ENCODE measurements around the gene CLDN9. TPM values are rescaled to one million over a fixed set of nuclear protein-coding genes. Genes with fewer than 3 reads are reported as not detected.

CLDN9 gene
- total RNA-seq, 1 experiment from 2014 or later, result not detected

- DNase-seq (ENCODE audit: low read depth), result no peak
Measured at GRCh38 chr16:3017794-3018506, 5.2 kb downstream of the CLDN9 start, which contains the start of gene CLDN6. CLDN6 (minus strand) TSS chr16:3018183; CDS start chr16:3016021, 2,162 bp downstream.

- no peak for DNase-seq (ENCODE audit: low read depth)
Measured at GRCh38 chr16:3019594-3020246, 7.0 kb downstream of the CLDN9 start.

- DNase-seq (ENCODE audit: low read depth), result peak; percentile 79
Measured at GRCh38 chr16:3020247-3020603, 7.5 kb downstream of the CLDN9 start, which contains the start of gene TNFRSF12A. TNFRSF12A (plus strand) TSS chr16:3020368; CDS start chr16:3020398, 30 bp downstream.

GRCh38 chr16:3020604-3021448 lies 8.1 kb downstream of the CLDN9 start:
- peak; percentile 91 for DNase-seq (ENCODE audit: low read depth)

- DNase-seq (ENCODE audit: low read depth), result peak; percentile 99
Measured at GRCh38 chr16:3021449-3022207, 8.9 kb downstream of the CLDN9 start.

DNA sequence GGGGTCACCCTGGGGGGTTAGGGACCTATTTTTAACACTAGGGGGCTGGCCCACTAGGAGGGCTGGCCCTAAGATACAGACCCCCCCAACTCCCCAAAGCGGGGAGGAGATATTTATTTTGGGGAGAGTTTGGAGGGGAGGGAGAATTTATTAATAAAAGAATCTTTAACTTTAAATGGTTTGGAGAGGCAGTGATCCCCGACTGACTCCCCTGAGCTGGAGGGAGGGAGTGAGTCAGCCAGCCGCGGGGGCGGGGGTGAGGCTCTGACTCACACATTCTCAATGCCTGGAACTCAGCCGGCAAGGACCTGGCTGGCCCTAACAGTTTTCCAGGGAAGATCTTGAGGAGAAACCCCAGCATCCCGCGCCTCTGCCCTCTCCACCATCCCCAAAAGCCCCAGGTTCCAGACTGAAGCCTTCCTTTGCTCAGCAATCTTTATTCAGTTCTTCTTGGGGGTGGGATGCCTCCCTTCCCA lies 9.5 kb downstream of the CLDN9 start:
- peak; percentile 96 for DNase-seq (ENCODE audit: low read depth)

DNA sequence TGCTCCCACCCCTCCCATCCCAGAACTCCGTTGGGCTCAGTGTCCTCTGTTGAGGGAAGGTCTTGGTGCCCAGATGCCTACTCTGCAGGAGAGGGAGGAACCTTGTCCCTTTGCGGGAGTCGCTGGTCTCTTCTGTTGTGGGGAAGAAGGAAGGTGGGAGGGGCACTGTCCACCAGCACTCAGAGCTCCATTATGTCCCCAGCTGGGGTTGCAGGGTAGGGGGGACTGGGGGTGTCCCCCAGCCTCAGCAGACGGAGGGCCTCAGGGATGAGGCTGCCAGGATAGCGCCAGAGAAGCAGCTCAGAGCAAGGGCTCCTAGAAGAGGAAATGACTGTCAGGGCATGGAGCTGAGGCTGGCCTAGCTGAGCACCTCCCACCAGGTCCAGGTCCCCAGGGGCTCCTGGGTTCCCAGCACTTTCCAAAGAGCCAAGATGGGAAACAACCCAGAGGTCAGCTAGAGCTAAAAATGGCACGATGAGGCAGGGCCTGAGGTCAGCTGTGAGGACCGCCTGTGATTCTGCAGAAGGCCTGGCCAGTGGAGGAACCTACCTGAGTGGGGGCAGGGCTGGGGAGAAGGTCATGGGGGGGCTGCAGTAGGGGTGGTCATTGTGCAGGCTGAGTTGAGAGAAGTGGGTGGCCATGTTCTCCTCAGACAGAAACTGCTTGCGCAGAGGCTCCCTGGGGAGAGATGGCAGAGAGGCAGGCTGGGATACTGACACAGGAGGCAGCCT lies 10.1 kb downstream of the CLDN9 start:
- no peak for DNase-seq (ENCODE audit: low read depth)

DNA sequence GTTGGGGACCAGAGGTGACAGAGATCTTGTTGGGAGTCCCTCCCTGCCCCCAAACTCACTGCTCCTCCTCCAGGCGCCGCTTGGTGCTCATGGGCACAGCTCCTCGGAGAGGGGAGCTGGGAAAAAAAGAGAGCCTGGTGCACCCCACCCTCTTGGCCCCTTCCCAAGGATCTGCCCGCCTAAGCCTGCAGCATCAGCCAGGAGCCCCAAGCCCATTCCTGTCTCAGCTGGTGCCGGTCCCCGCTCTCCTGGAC lies 10.6 kb downstream of the CLDN9 start:
- peak; percentile 96 for DNase-seq (ENCODE audit: low read depth)

DNA sequence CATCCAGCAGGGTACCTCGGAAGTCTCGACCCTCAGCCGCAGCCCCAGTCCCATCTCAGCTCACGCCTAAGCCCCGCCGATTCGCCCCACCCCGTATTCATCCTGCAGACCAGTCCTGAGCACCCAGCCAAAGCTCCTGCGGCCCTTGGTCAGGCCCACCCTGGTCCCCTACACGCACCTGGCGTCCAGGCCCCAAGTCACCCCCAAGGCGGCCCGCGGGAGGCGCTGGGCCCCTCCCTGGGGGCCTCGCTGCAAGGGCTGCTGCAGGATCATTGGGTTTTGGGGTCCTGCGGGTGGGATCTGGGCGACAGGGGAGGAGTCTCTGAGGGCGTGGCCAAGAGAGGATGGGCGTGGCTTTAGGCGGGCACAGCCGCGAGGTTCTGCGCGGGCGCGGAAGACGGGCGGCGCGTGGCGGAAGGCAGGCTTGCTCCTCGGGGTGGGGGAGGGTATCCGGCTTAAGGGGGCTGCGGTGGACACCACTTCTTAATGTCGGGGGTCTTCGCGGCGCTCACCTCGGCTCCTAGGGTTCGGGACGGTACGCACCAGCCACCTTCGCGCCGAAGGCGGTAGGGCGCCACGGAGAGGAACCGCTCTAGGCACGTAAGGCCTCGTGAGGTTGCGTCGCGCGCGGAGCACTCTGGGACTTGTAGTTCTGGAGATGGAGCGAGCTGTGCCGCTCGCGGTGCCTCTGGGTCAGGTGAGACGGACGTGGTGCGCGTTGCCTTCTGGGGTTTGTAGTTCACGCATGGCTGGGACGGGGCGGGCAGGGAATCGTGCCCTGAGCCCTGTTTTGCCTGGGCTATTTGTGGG lies 11.2 kb downstream of the CLDN9 start, which contains the start of the genes HCFC1R1 and THOC6:
HCFC1R1 (minus strand) TSS at position 274 of the 810 bp plus-strand sequence; CDS start at position 273, 1 bp downstream.
THOC6 (plus strand) TSS at position 367 of the 810 bp plus-strand sequence; CDS start at position 659, 292 bp downstream.
- peak; percentile 98 for DNase-seq (ENCODE audit: low read depth)

DNA sequence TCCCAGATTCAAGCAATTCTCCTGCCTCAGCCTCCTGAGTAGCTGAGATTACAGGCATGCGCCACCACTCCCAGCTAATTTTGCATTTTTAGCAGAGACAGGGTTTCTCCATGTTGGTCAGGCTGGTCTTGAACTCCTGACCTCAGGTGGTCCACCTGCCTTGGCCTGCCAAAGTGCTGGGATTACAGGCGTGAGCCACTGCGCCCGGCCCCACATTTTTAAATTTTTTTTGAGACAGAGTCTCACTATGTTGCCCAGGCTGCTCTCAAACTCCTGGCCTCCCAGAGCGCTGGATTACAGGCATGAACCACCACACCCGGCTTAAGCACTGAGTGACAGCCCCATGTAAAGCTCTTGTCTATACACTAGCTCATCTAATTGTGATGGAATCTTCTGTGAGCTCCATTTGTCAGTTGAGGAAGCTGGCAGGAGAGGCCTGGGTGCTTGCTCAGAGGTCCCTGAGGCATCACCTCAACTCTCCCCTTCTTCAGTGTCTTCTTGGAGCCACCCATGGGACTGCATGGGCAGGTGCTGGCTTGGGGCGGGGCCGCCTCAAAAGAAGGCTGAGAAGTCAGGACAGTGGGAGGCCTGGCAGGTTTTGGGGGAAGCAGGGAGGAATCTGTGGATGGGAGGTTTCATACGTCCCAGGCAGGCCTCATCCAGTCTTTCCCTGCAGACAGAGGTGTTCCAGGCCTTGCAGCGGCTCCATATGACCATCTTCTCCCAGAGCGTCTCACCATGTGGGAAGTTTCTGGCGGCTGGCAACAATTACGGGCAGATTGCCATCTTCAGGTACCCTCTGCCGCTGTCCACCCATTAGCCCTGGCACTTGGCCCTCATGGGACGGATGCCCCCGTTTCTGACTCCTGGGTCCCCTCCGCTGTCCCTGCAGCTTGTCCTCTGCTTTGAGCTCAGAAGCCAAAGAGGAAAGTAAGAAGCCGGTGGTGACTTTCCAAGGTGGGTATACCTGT lies 12.6 kb downstream of the CLDN9 start:
- DNase-seq (ENCODE audit: low read depth), result no peak

GRCh38 chr16:3026003-3026378 lies 13.3 kb downstream of the CLDN9 start:
- no peak for DNase-seq (ENCODE audit: low read depth)

DNA sequence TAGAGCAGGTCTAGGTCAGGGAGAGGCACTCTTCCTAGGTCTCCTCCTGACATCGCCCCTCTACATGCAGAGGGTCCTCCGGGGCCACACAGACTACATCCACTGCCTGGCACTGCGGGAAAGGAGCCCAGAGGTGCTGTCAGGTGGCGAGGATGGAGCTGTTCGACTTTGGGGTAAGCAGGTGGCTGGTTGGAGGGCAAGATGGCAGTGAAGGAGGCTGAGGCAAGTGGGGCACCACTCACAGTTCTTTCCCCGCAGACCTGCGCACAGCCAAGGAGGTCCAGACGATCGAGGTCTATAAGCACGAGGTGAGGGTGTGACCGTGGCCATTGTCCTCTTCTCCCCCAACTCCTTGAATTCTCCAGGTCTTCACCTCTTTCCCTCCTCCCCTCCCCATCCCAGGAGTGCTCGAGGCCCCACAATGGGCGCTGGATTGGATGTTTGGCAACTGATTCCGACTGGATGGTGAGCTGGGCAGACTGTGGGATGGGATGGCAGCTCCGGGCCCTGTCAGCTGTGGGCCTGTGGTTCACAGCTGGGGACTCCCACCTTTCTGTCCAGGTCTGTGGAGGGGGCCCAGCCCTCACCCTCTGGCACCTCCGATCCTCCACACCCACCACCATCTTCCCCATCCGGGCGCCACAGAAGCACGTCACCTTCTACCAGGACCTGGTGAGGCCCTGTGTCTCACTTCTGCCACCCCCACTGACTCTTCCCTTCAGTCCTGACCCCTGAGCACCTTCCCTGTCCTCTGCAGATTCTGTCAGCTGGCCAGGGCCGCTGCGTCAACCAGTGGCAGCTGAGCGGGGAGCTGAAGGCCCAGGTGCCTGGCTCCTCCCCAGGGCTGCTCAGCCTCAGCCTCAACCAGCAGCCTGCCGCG lies 14.1 kb downstream of the CLDN9 start:
- DNase-seq (ENCODE audit: low read depth), result no peak

DNA sequence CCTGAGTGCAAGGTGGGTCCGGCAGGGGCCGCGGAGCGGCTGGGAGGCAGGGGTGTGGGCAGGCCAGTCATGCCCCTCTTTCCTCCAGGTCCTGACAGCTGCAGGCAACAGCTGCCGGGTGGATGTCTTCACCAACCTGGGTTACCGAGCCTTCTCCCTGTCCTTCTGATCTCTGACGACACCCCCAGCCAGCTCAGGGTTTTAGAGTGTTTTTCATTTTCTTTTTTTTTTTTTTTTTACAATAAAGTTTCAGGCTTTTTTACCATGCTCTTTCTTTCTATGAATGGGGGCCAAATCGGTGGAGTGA lies 14.7 kb downstream of the CLDN9 start:
- no peak for DNase-seq (ENCODE audit: low read depth)

- DNase-seq (ENCODE audit: low read depth), result no peak
Measured at GRCh38 chr16:3027983-3028715, 15.4 kb downstream of the CLDN9 start.

- no peak for DNase-seq (ENCODE audit: low read depth)
Measured at GRCh38 chr16:3028716-3029319, 16.1 kb downstream of the CLDN9 start.

GRCh38 chr16:3029491-3030221 lies 16.9 kb downstream of the CLDN9 start:
- DNase-seq (ENCODE audit: low read depth), result no peak

Data from M059J (cell line).